NT2/D1 (cell line): ENCODE measurements around the gene TIMM21.

Experiments used
- YY1 ChIP-seq: IDR thresholded peaks from 2 replicates; pipeline ENCODE4 v1.6.1; 2011; ENCODE audit not compliant: insufficient read length, insufficient read depth
- ZNF274 ChIP-seq: IDR thresholded peaks from 2 replicates; pipeline ENCODE4 v1.6.1; 2011; ENCODE audit warnings: mild to moderate bottlenecking, low read depth, low read length

- TF ChIP-seq YY1 (no peak), ZNF274 (no peak)
These were observed 37.3 kb upstream of the TIMM21 start for GRCh38 chr18:74110976-74111375.
